GM10847 (cell line): ENCODE measurements around the gene CSHL1.
"Not testable (repeated sequence)": the region's sequence is repeated elsewhere in the genome, so short reads cannot be mapped to it uniquely, and the experiment has no call there.

ENCODE experiments used
- POLR2A ChIP-seq: IDR thresholded peaks from 2 replicates; pipeline ENCODE4 v1.6.1; 2011; ENCODE audit not compliant: insufficient read length; ENCODE audit errors: extremely low read depth

CSHL1 gene

GRCh38 chr17:63929860-63930766 lies 19.1 kb upstream of the CSHL1 start:
- TF ChIP-seq POLR2A = no peak

DNA sequence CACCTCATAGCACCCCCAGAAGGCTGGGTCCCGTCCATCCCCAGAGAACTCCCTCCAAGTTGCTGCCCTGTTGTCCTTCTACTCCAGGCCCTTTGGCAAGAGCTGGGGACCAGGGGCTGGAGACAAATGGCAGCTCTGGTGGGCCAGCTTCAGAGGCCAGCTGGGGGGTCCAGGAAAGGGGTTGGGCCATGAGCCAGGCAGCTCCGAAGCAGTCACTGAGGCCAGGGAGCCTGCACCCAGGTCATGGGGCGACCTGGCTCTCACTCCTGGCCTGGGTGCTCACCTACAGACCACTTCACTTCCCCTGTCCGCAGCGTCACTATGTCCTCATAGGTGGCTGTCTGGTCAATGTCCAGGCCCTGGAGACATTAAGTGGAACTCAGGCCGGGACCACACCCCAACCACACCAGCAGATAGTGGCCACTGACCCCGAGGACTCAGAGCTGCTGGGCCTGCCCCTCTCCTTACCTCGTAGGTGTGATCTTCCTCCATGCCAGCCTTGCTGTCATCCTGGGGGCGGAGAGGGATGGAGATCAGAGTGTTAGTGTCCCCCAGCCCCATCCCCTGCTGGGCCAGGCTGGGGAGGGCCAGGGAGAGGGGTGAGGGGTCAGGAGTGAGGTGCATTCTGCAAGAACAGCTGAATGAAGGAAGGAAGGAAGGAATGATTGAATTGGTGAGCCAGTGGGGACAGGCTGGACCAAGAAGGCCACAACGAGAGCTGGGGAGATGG lies 18.1 kb upstream of the CSHL1 start:
- no peak for TF ChIP-seq POLR2A

- no peak for TF ChIP-seq POLR2A
Observed at GRCh38 chr17:63928172-63928666, 17.2 kb upstream of the CSHL1 start.

GRCh38 chr17:63927464-63928171 lies 16.6 kb upstream of the CSHL1 start:
- TF ChIP-seq POLR2A = no peak

DNA sequence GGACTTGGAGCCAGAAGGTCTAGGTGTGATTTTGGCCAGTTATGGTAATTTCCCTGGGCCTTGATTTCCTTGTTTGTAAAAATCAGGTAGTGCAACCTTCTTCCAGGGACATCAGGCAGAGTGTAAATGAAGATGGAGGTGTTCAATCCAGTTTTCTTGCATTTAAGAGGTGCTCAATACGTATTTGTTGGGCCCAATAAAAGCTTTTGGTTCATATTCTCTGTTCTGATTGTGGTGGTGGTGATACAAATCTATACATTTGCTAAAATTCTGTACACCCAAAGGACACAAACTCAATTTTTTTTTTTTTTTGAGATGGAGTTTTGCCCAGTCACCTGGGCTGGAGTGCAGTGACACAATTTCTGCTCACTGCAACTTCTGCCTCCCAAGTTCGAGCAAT lies 15.1 kb upstream of the CSHL1 start:
- TF ChIP-seq POLR2A = no peak

DNA sequence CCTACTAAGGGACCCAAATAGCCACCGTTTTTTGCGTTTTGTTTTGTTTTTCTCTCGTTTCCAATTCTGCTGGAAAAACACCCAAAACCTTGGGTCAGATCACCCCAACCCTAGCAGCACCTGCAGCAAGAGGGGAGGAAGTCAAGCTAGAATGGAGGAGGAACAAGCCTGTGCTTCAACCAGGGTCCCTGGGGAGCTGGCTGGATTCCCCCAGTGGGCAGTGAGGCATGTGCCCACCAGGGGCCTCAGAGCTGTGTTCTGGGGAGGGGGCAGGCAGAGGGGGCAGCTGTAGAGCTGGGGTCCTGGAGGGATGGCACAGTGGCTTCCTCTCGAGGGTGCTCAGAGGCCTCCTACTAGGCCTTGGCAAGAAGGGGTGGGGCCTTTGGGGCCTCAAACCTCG lies 14.6 kb upstream of the CSHL1 start:
- no peak for TF ChIP-seq POLR2A

- no peak for TF ChIP-seq POLR2A
Observed at GRCh38 chr17:63919311-63919723, 8.3 kb upstream of the CSHL1 start.

DNA sequence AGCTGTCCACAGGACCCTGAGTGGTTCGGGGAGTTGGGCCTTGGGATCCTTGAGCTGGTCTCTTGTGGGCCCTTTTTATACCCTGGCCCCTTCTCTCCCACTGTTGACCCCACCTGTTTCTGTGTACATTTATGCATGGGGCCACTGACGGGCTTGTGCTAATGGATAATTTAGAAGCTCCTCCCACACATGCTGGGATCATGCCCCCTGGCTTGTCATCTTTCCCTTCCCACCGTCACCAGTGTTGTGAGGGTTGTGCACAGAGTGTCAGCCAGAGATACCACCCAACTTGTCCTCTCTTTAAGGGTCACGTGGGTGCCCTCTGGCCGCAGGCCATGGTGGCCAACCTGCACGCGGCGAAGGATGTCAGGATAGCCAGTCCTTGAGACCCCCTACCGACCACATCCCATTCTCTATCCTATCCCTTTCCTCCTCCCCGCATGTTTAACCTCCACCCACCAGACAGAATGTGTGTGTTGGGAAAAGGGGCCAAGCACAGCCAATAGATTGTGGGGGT lies 7.8 kb upstream of the CSHL1 start, which contains the start of gene GH1:
GH1 (minus strand) TSS at position 51 of the 517 bp plus-strand sequence. CDS start 63 bp downstream, outside the sequence.
- TF ChIP-seq POLR2A = not testable (repeated sequence)

DNA sequence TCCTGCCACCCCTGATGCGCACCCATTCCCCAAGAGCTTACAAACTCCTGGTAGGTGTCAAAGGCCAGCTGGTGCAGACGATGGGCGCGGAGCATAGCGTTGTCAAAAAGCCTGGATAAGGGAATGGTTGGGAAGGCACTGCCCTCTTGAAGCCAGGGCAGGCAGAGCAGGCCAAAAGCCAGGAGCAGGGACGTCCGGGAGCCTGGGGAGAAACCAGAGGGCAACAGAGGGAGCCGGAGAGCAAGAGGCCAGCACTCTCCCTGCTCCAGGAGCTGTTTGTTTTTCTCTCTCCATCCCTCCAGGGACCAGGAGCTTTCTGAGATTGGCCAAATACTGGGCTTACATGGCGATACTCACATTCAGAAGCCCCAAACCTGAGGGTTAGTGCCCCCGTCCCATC lies 7.2 kb upstream of the CSHL1 start:
- TF ChIP-seq POLR2A = no peak

DNA sequence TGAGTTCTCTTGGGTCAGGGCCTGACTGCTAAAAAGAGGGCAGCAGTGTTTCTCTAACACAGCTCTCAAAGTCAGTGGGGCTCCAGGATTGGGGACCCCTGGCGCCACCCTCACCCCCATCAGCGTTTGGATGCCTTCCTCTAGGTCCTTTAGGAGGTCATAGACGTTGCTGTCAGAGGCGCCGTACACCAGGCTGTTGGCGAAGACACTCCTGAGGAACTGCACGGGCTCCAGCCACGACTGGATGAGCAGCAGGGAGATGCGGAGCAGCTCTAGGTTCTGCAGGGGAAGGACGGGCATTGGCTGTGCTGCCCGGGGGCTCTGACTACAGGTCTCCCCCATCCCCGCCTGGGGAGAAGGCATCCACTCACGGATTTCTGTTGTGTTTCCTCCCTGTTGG lies 6.6 kb upstream of the CSHL1 start:
- TF ChIP-seq POLR2A = no peak

DNA sequence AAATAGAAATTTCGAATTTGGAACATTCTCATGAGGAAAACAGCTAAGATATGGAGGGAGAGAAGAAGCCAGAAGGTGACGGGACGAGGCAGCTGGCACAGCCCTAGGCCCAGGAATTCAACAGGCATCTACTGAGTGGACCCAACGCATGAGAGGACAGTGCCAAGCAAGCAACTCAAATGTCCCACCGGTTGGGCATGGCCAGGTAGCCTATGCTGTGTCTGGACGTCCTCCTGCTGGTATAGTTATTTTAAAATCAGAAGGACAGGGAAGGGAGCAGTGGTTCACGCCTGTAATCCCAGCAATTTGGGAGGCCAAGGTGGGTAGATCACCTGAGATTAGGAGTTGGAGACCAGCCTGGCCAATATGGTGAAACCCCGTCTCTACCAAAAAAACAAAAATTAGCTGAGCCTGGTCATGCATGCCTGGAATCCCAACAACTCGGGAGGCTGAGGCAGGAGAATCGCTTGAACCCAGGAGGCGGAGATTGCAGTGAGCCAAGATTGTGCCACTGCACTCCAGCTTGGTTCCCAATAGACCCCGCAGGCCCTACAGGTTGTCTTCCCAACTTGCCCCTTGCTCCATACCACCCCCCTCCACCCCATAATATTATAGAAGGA lies 5.6 kb upstream of the CSHL1 start:
- TF ChIP-seq POLR2A = no peak

DNA sequence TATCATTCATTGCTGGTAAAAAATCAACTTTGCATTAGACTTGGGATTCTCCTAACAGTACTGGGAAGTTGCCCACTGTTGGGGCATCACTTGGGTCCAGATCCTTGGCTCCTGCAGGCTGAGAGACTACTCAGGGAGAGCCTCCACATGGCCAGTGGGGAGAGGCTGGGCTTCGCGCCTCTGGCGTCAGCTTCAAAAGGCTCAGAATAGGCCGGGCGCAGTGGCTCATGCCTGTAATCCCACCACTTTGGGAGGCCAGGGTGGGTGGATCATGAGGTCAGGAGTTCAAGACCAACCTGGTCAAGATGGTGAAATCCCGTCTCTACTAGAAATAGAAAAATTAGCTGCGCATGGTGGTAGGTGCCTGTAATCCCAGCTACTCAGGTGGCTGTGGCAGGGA lies 3.4 kb upstream of the CSHL1 start:
- TF ChIP-seq POLR2A = no peak

GRCh38 chr17:63911657-63912100 lies 621 bp upstream of the CSHL1 start:
- no peak for TF ChIP-seq POLR2A

DNA sequence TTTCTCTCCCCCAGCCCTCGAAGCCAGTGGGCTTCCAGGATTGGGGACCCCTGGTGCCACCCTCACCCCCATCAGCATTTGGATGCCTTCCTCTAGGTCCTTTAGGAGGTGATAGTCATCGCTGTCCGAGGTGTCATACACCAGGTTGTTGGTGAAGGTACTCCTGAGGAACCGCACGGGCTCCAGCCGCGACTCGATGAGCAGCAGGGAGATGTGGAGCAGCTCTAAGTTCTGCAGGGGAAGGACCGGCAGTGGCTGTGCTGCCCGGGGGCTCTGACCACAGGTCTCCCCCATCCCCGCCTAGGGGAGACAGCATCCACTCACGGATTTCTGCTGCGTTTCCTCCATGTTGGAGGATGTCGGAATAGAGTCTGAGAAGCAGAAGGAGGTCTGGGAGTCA lies 962 bp downstream of the CSHL1 start:
- no peak for TF ChIP-seq POLR2A

DNA sequence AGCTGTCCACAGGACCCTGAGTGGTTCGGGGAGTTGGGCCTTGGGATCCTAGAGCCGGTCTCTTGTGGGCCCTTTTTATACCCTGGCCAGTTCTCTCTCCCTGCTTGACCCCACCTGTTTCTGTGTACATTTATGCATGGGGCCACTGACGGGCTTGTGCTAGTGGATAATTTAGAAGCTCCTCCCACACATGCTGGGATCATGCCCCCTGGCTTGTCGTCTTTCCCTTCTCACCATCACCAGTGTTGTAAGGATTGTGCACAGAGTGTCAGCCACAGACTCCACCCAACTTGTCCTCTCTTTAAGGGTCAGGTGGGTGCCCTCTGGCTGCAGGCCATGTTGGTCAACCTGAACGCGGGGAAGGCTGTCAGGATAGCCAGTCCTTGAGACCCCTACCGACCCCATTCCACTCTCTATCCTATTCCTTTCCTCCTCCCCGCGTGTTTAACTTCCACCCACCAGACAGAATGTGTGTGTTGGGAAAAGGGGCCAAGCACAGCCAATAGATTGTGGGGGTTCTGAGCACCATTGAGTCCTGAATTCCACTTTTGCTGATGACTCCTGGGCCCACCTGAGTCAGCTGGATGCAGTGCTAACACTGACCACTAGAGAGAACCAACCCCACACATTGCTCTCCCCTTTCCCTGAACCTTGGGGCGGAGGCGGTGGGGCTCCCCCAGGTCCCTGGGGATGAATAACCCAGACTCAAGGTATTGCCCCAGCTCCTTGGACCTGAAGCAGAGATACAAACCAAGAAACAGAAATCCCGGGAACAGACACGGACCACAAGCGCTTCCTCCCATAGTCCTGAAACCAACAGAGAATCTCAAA lies 14.3 kb downstream of the CSHL1 start, which contains the start of gene CSH1:
CSH1 (minus strand) TSS at position 51 of the 831 bp plus-strand sequence. CDS start 63 bp downstream, outside the sequence.
- TF ChIP-seq POLR2A = not testable (repeated sequence)
